Peyer's patch (tissue), 4 donors: Measurements from ENCODE around the gene DPEP3.

ENCODE experiments used
- CTCF ChIP-seq, 6 experiments: fragments of 450-650 bp in 4 of 6; fragments of 200-600 bp in 2 of 6; sonication (generic) in 1 of 6; IDR thresholded peaks; one replicate each; pipeline ENCODE4 v1.5.1; 2017 to 2019; ENCODE audit warnings: antibody characterized with exemption in 6 of 6, mild to moderate bottlenecking in 3 of 6, moderate library complexity in 1 of 6
- POLR2A ChIP-seq, 2 donors: fragments of 450-650 bp; IDR thresholded peaks; one replicate each; pipeline ENCODE4 v1.5.1; 2017; ENCODE audit warnings: antibody characterized with exemption in 2 of 2, mild to moderate bottlenecking in 2 of 2, moderate library complexity in 2 of 2

- TF ChIP-seq POLR2A (IDR thresholded peaks at IDR 0.05), result no peak
- TF ChIP-seq CTCF (IDR thresholded peaks at IDR 0.05), result no peak
Measured at GRCh38 chr16:67963292-67963661, 17.0 kb downstream of the DPEP3 start.
